Measurements from ENCODE around the gene NTN1.

The NTN1 gene

GRCh38 chr17:9074131-9074530 lies 52.8 kb downstream of the NTN1 start:
- no peak for TF ChIP-seq EZH2phosphoT487 (IDR thresholded peaks at IDR 0.05; ENCODE audit: low read depth)
- TF ChIP-seq, protein P1, sequence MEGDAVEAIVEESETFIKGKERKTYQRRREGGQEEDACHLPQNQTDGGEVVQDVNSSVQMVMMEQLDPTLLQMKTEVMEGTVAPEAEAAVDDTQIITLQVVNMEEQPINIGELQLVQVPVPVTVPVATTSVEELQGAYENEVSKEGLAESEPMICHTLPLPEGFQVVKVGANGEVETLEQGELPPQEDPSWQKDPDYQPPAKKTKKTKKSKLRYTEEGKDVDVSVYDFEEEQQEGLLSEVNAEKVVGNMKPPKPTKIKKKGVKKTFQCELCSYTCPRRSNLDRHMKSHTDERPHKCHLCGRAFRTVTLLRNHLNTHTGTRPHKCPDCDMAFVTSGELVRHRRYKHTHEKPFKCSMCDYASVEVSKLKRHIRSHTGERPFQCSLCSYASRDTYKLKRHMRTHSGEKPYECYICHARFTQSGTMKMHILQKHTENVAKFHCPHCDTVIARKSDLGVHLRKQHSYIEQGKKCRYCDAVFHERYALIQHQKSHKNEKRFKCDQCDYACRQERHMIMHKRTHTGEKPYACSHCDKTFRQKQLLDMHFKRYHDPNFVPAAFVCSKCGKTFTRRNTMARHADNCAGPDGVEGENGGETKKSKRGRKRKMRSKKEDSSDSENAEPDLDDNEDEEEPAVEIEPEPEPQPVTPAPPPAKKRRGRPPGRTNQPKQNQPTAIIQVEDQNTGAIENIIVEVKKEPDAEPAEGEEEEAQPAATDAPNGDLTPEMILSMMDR (IDR thresholded peaks at IDR 0.05; ENCODE audit: low read depth, low read length) = no peak

DNA sequence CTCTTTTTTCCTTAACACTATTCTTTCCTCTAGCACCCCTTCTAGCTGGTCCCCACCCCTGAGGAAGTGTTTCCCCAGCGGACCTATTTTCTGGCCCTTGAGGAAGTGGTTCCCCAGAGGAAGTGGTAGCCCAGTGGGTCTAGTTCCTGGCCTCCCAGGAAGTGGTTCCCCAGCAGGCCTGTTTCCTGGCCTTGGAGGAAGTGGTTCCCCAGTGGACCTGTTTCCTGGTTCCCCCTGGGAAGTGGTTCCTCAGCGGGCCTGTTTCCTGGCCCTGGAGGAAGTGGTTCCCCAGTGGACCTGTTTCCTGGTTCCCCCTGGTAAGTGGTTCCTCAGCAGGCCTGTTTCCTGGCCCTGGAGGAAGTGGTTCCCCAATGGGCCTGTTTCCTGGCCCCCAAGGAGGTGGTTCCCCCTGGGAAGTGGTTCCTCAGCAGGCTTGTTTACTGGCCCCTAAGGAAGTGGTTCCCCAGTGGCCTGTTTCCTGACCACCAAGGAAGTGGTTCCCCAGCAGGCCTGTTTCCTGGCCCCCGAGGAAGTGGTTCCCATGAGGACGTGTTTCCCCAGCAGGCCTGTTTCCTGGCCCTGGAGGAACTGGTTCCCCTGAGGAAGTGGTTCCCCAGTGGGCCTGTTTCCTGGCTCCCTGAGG lies 58.3 kb downstream of the NTN1 start:
- Histone ChIP-seq H3K27ac (ENCODE audit: low read length) (no peak overlapping the region), H2AFZ (ENCODE audit: low read depth, low read length) (no peak overlapping the region), H3K4me2 (ENCODE audit: low read length) (no peak overlapping the region), H3K4me1 (ENCODE audit: low read length) (no peaks in the 10 kb centered on the region), H3K27me3 (ENCODE audit: low read depth, low read length) (no peaks in the 10 kb centered on the region), H4K20me1 (ENCODE audit: insufficient read depth, low read length) (no peaks in the 10 kb centered on the region), H3K79me2 (ENCODE audit: low read length) (no peaks in the 10 kb centered on the region), H3K4me3 (ENCODE audit: low read length) (no peak overlapping the region), H3K9me3 (ENCODE audit: insufficient read depth, low read length) (no peaks in the 10 kb centered on the region), H3K36me3 (replicated peaks; ENCODE audit: low read depth, low read length) (no peaks in the 10 kb centered on the region), H3K9ac (ENCODE audit: low read length) (no peak overlapping the region)
- no peak for TF ChIP-seq EZH2phosphoT487 (IDR thresholded peaks at IDR 0.05; ENCODE audit: low read depth)
- TF ChIP-seq, protein P1 (IDR thresholded peaks at IDR 0.05; ENCODE audit: low read depth, low read length) = no peak

More at GRCh38 chr17:9074131-9074530, 52.8 kb downstream of the NTN1 start:
- no peaks in the 10 kb centered on the region for H3K4me1 ChIP-seq (ENCODE audit: low read length)
- no peaks in the 10 kb centered on the region for H3K27me3 ChIP-seq (ENCODE audit: low read depth, low read length)
- H3K4me3 ChIP-seq (ENCODE audit: low read length) = no peak overlapping the region
- no peak overlapping the region for H3K27ac ChIP-seq (ENCODE audit: low read length)
- no peak overlapping the region for H3K4me2 ChIP-seq (ENCODE audit: low read length)
- no peaks in the 10 kb centered on the region for H3K36me3 ChIP-seq (replicated peaks; ENCODE audit: low read depth, low read length)
- no peak overlapping the region for H2AFZ ChIP-seq (ENCODE audit: low read depth, low read length)
- H4K20me1 ChIP-seq (ENCODE audit: insufficient read depth, low read length) = no peaks in the 10 kb centered on the region
- H3K9ac ChIP-seq (ENCODE audit: low read length) = no peak overlapping the region
- H3K79me2 ChIP-seq (ENCODE audit: low read length) = no peaks in the 10 kb centered on the region
- no peaks in the 10 kb centered on the region for H3K9me3 ChIP-seq (ENCODE audit: insufficient read depth, low read length)

- Histone ChIP-seq H2AFZ (ENCODE audit: low read depth, low read length) (no peak overlapping the region), H3K36me3 (replicated peaks; ENCODE audit: low read depth, low read length) (no peaks in the 10 kb centered on the region), H3K4me3 (ENCODE audit: low read length) (no peak overlapping the region), H4K20me1 (ENCODE audit: insufficient read depth, low read length) (no peaks in the 10 kb centered on the region), H3K9me3 (ENCODE audit: insufficient read depth, low read length) (no peaks in the 10 kb centered on the region), H3K9ac (ENCODE audit: low read length) (no peak overlapping the region), H3K27ac (ENCODE audit: low read length) (no peak overlapping the region), H3K27me3 (ENCODE audit: low read depth, low read length) (no peaks in the 10 kb centered on the region), H3K4me1 (ENCODE audit: low read length) (no peaks in the 10 kb centered on the region), H3K79me2 (ENCODE audit: low read length) (no peaks in the 10 kb centered on the region), H3K4me2 (ENCODE audit: low read length) (no peak overlapping the region)
- no peak for TF ChIP-seq EZH2phosphoT487 (IDR thresholded peaks at IDR 0.05; ENCODE audit: low read depth)
- TF ChIP-seq, protein P1 (IDR thresholded peaks at IDR 0.05; ENCODE audit: low read depth, low read length) = no peak
Measured at GRCh38 chr17:9080296-9080914, 59.1 kb downstream of the NTN1 start.

GRCh38 chr17:9080983-9081382 lies 59.7 kb downstream of the NTN1 start:
- no peak for TF ChIP-seq EZH2phosphoT487 (IDR thresholded peaks at IDR 0.05; ENCODE audit: low read depth)
- H4K20me1 ChIP-seq (ENCODE audit: insufficient read depth, low read length) = no peaks in the 10 kb centered on the region
- no peaks in the 10 kb centered on the region for H3K79me2 ChIP-seq (ENCODE audit: low read length)
- H3K36me3 ChIP-seq (replicated peaks; ENCODE audit: low read depth, low read length) = no peaks in the 10 kb centered on the region
- no peaks in the 10 kb centered on the region for H3K9me3 ChIP-seq (ENCODE audit: insufficient read depth, low read length)
- H3K4me1 ChIP-seq (ENCODE audit: low read length) = no peaks in the 10 kb centered on the region
- no peak overlapping the region for H2AFZ ChIP-seq (ENCODE audit: low read depth, low read length)
- no peak overlapping the region for H3K27ac ChIP-seq (ENCODE audit: low read length)
- H3K27me3 ChIP-seq (ENCODE audit: low read depth, low read length) = no peaks in the 10 kb centered on the region
- no peak overlapping the region for H3K4me3 ChIP-seq (ENCODE audit: low read length)
- H3K9ac ChIP-seq (ENCODE audit: low read length) = no peak overlapping the region
- no peak overlapping the region for H3K4me2 ChIP-seq (ENCODE audit: low read length)

All from OCI-LY3 (cell line).